Tibial artery (tissue), 4 donors: Measurements from ENCODE around the gene NLRP6.
"Not testable (repeated sequence)": the region's sequence is repeated elsewhere in the genome, so short reads cannot be mapped to it uniquely, and the experiment has no call there.

Experiments
- DNase-seq, 2 donors: peaks; one replicate each; pipeline ENCODE4 v3.0.0-alpha.2; 2019
- H3K27ac ChIP-seq, 2 donors: fragments of 200-600 bp; sonication (generic) in 1 of 2; 1 replicate in 1 of 2; 2 replicates in 1 of 2; pipeline ENCODE4 v1.5.1; 2018 to 2019; ENCODE audit warnings: mild to moderate bottlenecking in 1 of 2
- H3K27me3 ChIP-seq, 2 donors: fragments of 200-600 bp; sonication (generic) in 1 of 2; one replicate each; pipeline versions ENCODE4 v1.5.1 to v1.6.0; 2016 to 2019
- H3K36me3 ChIP-seq, 3 donors: fragments of 200-600 bp; sonication (generic) in 2 of 3; one replicate each; pipeline ENCODE4 v1.5.1; 2016 to 2019; ENCODE audit warnings: mild to moderate bottlenecking in 2 of 3
- H3K4me1 ChIP-seq, 4 donors: fragments of 200-600 bp; sonication (generic) in 2 of 4; 1 replicate in 3 of 4; 2 replicates in 1 of 4; pipeline ENCODE4 v1.5.1; 2016 to 2019
- H3K4me3 ChIP-seq, 2 donors: fragments of 200-600 bp; sonication (generic) in 1 of 2; 1 replicate in 1 of 2; 2 replicates in 1 of 2; pipeline ENCODE4 v1.5.1; 2018 to 2019; ENCODE audit warnings: mild to moderate bottlenecking in 2 of 2
- H3K9me3 ChIP-seq, 3 donors: fragments of 200-600 bp; sonication (generic) in 1 of 3; one replicate each; pipeline ENCODE4 v1.5.1; 2016 to 2019
- CTCF ChIP-seq, 2 experiments: fragments of 200-600 bp in 1 of 2; fragments of 450-650 bp in 1 of 2; IDR thresholded peaks; one replicate each; pipeline ENCODE4 v1.5.1; 2017 to 2019; ENCODE audit warnings: antibody characterized with exemption in 2 of 2, mild to moderate bottlenecking in 1 of 2, moderate library complexity in 1 of 2
- intact Hi-C: fragments of 100-400 bp; cut with DNase I; formaldehyde crosslinking; loops from one replicate; pipeline ENCODE4 v1.15.0; 2023; ENCODE audit warnings: low total_unique reads

NLRP6 gene

GRCh38 chr11:324156-324555 is 45.9 kb downstream of the NLRP6 start:
- Histone ChIP-seq H3K36me3 (no peaks in the 10 kb centered on the region), H3K4me3 (no peak overlapping the region), H3K4me1 (peaks cover 8 to 40% (median 24%) of the 10 kb centered on the region in 4 donors), H3K27ac (peak overlapping the region; percentile 65 to 77), H3K9me3 (no peaks in the 10 kb centered on the region), H3K27me3 (no peaks in the 10 kb centered on the region)
- intact Hi-C loops, result loop anchor here (2.0 kb wide), 1 partner anchor 31 kb away; no protein-coding TSS in a partner anchor
- TF ChIP-seq CTCF (IDR thresholded peaks at IDR 0.05), result no peak
- DNase-seq, result peak in 1 of 2 donors; percentile 44

GRCh38 chr11:324593-325517 is 46.6 kb downstream of the NLRP6 start:
- DNase-seq, result peak; percentile 70 to 86

DNA sequence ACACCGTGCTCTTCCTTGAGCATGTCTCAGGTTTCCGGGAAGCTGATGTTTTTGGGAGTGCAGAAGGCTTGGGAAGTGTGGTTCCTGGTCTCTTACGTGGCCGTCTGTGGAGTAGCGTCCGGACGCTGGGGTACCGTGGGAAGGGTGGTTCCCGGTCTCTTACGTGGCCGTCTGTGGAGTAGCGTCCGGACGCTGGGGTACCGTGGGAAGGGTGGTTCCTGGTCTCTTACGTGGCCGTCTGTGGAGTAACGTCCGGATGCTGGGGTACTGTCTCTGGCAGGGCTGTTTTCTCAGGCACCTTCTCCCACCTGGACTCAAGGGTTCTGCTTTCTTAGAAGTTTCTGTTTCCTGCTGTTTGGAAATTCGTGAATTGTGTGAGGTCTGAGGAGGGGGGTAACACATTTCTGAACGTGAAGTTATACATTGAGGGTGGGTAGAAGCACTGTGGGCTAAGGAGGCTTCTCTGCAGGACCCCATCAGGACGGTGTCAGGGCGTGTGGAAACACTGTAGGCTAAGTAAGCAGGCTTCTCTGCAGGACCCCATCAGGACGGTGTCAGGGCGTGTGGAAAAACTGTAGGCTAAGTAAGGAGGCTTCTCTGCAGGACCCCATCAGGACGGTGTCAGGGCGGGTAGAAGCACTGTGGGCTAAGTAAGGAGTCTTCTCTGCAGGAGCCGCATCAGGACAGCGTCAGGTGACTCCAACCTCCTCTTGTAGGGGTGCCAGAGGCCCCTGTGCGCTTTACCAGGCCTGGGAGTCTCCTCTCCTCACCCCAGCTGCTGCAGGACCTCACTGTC is 47.8 kb downstream of the NLRP6 start:
- DNase-seq, result peak in 1 of 2 donors; percentile 61

More at GRCh38 chr11:324593-325517, 46.6 kb downstream of the NLRP6 start:
- H3K4me3 ChIP-seq, H3K9me3 ChIP-seq, H3K27me3 ChIP-seq, H3K36me3 ChIP-seq: not testable (repeated sequence)
- peaks cover 8 to 40% (median 24%) of the 10 kb centered on the region in 4 donors for H3K4me1 ChIP-seq
- intact Hi-C loops, result loop anchor here (2.0 kb wide), 1 partner anchor 30 kb away; no protein-coding TSS in a partner anchor
- H3K27ac ChIP-seq, result peak overlapping the region; percentile 65 to 77

GRCh38 chr11:326592-326841 is 48.3 kb downstream of the NLRP6 start:
- no peaks in the 10 kb centered on the region for H3K36me3 ChIP-seq
- no peak overlapping the region for H3K4me3 ChIP-seq
- intact Hi-C loops, result no loop called here
- peaks cover 8 to 37% (median 24%) of the 10 kb centered on the region in 4 donors for H3K4me1 ChIP-seq
- no peak for TF ChIP-seq CTCF (IDR thresholded peaks at IDR 0.05)
- DNase-seq, result no peak
- no peaks in the 10 kb centered on the region for H3K9me3 ChIP-seq
- H3K27me3 ChIP-seq, result no peaks in the 10 kb centered on the region
- peak overlapping the region; percentile 65 to 68 for H3K27ac ChIP-seq

More for the DNA sequence above, 47.8 kb downstream of the NLRP6 start:
- Histone ChIP-seq H3K27me3 (no peaks in the 10 kb centered on the region), H3K36me3 (no peaks in the 10 kb centered on the region), H3K4me3 (no peak overlapping the region), H3K9me3 (no peaks in the 10 kb centered on the region), H3K27ac (peak overlapping the region; percentile 65 to 68), H3K4me1 (peaks cover 8 to 38% (median 24%) of the 10 kb centered on the region in 4 donors)
- TF ChIP-seq CTCF (IDR thresholded peaks at IDR 0.05), result no peak
- intact Hi-C loops, result loop anchor here (2.0 kb wide), 1 partner anchor 29 kb away; no protein-coding TSS in a partner anchor

- no peaks in the 10 kb centered on the region for H3K9me3 ChIP-seq
- H3K36me3 ChIP-seq, result no peaks in the 10 kb centered on the region
- no peaks in the 10 kb centered on the region for H3K27me3 ChIP-seq
- peaks cover 8 to 37% (median 24%) of the 10 kb centered on the region in 4 donors for H3K4me1 ChIP-seq
- TF ChIP-seq CTCF (IDR thresholded peaks at IDR 0.05), result no peak
- H3K4me3 ChIP-seq, result peak overlapping the region in 1 of 2 donors; percentile 12
- peak; percentile 90 for DNase-seq
- H3K27ac ChIP-seq, result peak overlapping the region; percentile 65 to 68
- intact Hi-C loops, result no loop called here
Measured at GRCh38 chr11:326842-327580, 48.8 kb downstream of the NLRP6 start.
